AG04449 (cell line): Measurements from ENCODE around the gene LYRM7.
"Not testable (repeated sequence)": the region's sequence is repeated elsewhere in the genome, so short reads cannot be mapped to it uniquely, and the experiment has no call there.

Experiments used
- CTCF ChIA-PET: fragments of 350-600 bp; formaldehyde crosslinking; extraction: SDS; loops from one replicate; lab custom pipeline; 2021; ENCODE audit warnings: antibody characterized with exemption; lab: Yijun Ruan, JAX
- POLR2A ChIA-PET: fragments of 400-600, 350-600 bp; formaldehyde crosslinking; extraction: SDS; loops from one replicate; lab custom pipeline; 2020; ENCODE audit warnings: antibody characterized with exemption, inconsistent platforms; lab: Yijun Ruan, JAX
- DNase-seq: peaks from one replicate; pipeline ENCODE4 v3.0.0-alpha.2; 2010; ENCODE audit warnings: low read depth, low spot score
- H3K4me3 ChIP-seq: 2 replicates; pipeline ENCODE4 v1.5.1; 2011; ENCODE audit warnings: low read depth, mild to moderate bottlenecking, control low read depth, low read length
- TF ChIP-seq, protein P1 (sequence below): IDR thresholded peaks from one replicate; pipeline ENCODE4 v1.5.1; 2011; ENCODE audit warnings: mild to moderate bottlenecking, moderate library complexity, low read length, control low read depth, inconsistent platforms; ENCODE audit not compliant: insufficient read depth; ENCODE audit errors: missing control alignments

Gene LYRM7

GRCh38 chr5:131193106-131193505 is 22.4 kb downstream of the LYRM7 start:
- TF ChIP-seq, protein P1, sequence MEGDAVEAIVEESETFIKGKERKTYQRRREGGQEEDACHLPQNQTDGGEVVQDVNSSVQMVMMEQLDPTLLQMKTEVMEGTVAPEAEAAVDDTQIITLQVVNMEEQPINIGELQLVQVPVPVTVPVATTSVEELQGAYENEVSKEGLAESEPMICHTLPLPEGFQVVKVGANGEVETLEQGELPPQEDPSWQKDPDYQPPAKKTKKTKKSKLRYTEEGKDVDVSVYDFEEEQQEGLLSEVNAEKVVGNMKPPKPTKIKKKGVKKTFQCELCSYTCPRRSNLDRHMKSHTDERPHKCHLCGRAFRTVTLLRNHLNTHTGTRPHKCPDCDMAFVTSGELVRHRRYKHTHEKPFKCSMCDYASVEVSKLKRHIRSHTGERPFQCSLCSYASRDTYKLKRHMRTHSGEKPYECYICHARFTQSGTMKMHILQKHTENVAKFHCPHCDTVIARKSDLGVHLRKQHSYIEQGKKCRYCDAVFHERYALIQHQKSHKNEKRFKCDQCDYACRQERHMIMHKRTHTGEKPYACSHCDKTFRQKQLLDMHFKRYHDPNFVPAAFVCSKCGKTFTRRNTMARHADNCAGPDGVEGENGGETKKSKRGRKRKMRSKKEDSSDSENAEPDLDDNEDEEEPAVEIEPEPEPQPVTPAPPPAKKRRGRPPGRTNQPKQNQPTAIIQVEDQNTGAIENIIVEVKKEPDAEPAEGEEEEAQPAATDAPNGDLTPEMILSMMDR = no peak
- ChIA-PET CTCF (interaction anchor here (1.0 kb wide), 1 partner anchor 223 kb away, joined by 4 read pairs; no protein-coding TSS in a partner anchor), POLR2A (no interaction called here)
- no peak for DNase-seq
- no peak overlapping the region for H3K4me3 ChIP-seq

- H3K4me3 ChIP-seq, DNase-seq, CTCF ChIA-PET, POLR2A ChIA-PET: not testable (repeated sequence)
Observed at GRCh38 chr5:131193897-131194296, 23.2 kb downstream of the LYRM7 start.

GRCh38 chr5:131194725-131195124 is 24.0 kb downstream of the LYRM7 start:
- CTCF ChIA-PET = no interaction called here
- TF ChIP-seq, protein P1 = no peak
- POLR2A ChIA-PET = no interaction called here
- H3K4me3 ChIP-seq = no peak overlapping the region
- no peak for DNase-seq

- ChIA-PET CTCF (no interaction called here), POLR2A (no interaction called here)
- no peak overlapping the region for H3K4me3 ChIP-seq
- DNase-seq = no peak
- TF ChIP-seq, protein P1 = no peak
Observed at GRCh38 chr5:131195696-131196095, 25.0 kb downstream of the LYRM7 start.

- POLR2A ChIA-PET = no interaction called here
- TF ChIP-seq, protein P1 = no peak
- no peak for DNase-seq
- CTCF ChIA-PET = no interaction called here
- no peak overlapping the region for H3K4me3 ChIP-seq
Observed at GRCh38 chr5:131196331-131196730, 25.6 kb downstream of the LYRM7 start.

DNA sequence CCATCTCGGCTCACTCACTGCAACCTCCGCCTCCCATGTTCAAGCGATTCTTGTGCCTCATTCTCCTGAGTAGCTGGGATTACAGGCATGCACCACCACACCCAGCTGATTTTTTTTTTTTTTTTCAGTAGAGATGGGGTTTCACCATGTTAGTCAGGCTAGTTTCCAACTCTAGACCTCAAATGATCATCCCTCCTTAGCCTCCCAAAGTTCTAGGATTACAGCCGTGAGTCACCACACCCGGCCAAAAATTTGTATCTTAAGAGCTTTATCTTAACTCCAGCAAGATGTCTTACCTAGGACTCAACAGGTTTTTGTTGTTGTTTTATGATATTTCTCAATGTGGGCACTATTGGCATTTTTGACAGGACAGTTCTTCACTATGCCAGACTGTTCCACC is 27.9 kb downstream of the LYRM7 start:
- ChIA-PET POLR2A (interaction anchor here (1.0 kb wide), 1 partner anchor 41 kb away, joined by 4 read pairs; no protein-coding TSS in a partner anchor), CTCF (interaction anchor here (0.6 kb wide), 1 partner anchor 1730 kb away, joined by 3 read pairs; no protein-coding TSS in a partner anchor)
- DNase-seq = no peak
- TF ChIP-seq, protein P1 = no peak
- H3K4me3 ChIP-seq = no peak overlapping the region

GRCh38 chr5:131200560-131200959 is 29.8 kb downstream of the LYRM7 start:
- POLR2A ChIA-PET = no interaction called here

More at GRCh38 chr5:131200560-131200959, 29.8 kb downstream of the LYRM7 start:
- TF ChIP-seq, protein P1 = no peak
- DNase-seq = no peak
- no peak overlapping the region for H3K4me3 ChIP-seq
- CTCF ChIA-PET = no interaction called here
